Measurements from ENCODE around the gene UBTFL1. TPM values are rescaled to one million over a fixed set of nuclear protein-coding genes. Genes with fewer than 3 reads are reported as not detected.
"Not testable (repeated sequence)": the region's sequence is repeated elsewhere in the genome, so short reads cannot be mapped to it uniquely, and the experiment has no call there.

Gene UBTFL1, protein sequence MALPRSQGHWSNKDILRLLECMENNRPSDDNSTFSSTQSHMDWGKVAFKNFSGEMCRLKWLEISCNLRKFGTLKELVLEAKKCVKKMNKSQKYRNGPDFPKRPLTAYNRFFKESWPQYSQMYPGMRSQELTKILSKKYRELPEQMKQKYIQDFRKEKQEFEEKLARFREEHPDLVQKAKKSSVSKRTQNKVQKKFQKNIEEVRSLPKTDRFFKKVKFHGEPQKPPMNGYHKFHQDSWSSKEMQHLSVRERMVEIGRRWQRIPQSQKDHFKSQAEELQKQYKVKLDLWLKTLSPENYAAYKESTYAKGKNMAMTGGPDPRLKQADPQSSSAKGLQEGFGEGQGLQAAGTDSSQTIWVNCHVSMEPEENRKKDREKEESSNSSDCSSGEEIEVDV
- not detected for total RNA-seq

DNA sequence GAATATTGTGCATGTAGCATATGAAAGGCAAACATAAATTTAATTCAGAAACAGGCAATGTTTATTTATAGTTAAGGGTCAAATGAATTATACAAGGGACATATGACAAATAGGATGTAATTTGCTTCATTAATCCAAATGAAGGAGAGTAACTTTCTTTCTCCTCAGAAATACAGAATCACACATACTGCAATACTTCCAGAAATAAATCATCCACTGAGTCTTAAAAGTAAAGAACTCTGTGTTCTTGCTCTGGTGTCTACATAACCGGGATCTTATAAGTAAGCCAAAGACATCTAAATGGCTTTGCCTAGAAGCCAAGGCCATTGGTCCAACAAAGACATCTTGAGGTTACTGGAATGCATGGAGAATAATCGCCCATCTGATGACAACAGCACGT lies at the start of gene UBTFL1:
TSS of gene UBTFL1 (plus strand) at position 301 of the 400 bp plus-strand sequence. CDS start at position 301, 0 bp downstream.
- not testable (repeated sequence) for H3K27me3 ChIP-seq

DNA sequence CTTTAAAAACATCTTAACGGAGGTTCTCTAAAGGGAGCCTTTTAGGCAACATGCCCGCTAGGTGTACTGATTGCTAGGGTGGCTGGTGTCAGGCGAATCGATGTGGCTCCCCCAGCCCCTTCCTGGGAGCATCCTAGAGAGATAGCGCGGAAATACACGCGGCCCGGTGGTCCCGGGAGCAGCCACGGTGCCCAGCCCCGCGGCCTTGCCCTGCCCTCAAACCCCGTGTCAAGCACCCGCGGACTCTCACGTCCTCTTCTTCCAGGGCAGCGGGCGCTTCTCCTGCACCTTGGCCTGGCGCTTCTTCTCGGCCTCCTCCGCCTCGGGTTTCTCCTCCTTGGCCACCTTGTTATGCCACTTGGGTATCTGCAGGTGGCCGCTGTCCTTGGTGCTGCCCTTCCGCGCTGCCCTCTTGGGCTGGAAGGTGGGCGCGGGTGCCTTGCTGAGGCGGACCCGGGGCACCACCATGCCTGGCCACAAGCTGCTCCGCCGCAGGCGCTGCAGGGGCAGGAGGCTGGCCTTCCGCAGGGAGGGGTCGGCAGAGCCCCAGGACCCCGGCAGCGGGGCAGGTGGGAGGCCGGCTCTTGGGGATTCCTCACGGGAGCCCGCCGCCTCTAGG lies 34.0 kb upstream of the UBTFL1 start:
- DNase-seq; H3K36me3 ChIP-seq; H3K27me3 ChIP-seq; H3K9me3 ChIP-seq; H3K27ac ChIP-seq; intact Hi-C loops (cut with DNase I); H3K4me1 ChIP-seq; H3K4me3 ChIP-seq: not testable (repeated sequence)
- WGBS, 2 donors, result 27 to 32% methylated on average over 5 to 8 of the region's 41 CpGs

More for the DNA sequence above, at the start of gene UBTFL1:
- H3K4me3 ChIP-seq; H3K27ac ChIP-seq; H3K4me1 ChIP-seq; DNase-seq; H3K9me3 ChIP-seq; H3K36me3 ChIP-seq; intact Hi-C loops (cut with DNase I): not testable (repeated sequence)
- WGBS, 2 donors, result no CpG with 5 or more reads among the region's 3 CpGs

DNA sequence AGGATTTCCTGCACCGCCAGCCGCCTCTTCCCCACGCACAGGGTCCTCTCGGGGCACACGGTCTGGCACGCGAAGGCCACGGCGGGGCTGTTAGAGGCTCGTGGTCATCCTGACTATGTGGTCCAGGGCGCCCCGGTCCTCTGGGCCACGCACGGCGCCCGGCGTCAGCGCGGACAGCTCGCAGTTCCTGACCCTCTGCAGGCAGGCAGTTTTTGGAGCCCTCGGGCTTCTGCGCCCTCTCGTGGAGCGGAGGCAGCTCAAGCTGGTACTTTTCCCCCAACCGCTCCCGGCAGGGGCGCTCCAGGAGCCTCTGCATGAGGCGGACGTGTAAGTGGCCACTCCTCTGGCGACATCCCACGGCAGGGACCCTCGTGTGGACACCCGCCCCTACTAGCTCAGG lies 33.4 kb upstream of the UBTFL1 start:
- H3K4me3 ChIP-seq; H3K9me3 ChIP-seq; H3K27ac ChIP-seq; DNase-seq; H3K4me1 ChIP-seq; H3K36me3 ChIP-seq; intact Hi-C loops (cut with DNase I); H3K27me3 ChIP-seq: not testable (repeated sequence)
- TF ChIP-seq, protein P1, sequence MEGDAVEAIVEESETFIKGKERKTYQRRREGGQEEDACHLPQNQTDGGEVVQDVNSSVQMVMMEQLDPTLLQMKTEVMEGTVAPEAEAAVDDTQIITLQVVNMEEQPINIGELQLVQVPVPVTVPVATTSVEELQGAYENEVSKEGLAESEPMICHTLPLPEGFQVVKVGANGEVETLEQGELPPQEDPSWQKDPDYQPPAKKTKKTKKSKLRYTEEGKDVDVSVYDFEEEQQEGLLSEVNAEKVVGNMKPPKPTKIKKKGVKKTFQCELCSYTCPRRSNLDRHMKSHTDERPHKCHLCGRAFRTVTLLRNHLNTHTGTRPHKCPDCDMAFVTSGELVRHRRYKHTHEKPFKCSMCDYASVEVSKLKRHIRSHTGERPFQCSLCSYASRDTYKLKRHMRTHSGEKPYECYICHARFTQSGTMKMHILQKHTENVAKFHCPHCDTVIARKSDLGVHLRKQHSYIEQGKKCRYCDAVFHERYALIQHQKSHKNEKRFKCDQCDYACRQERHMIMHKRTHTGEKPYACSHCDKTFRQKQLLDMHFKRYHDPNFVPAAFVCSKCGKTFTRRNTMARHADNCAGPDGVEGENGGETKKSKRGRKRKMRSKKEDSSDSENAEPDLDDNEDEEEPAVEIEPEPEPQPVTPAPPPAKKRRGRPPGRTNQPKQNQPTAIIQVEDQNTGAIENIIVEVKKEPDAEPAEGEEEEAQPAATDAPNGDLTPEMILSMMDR (IDR thresholded peaks at IDR 0.05), result peak in 1 of 6 experiments; percentile 22
- WGBS, 2 donors, result no CpG with 5 or more reads among the region's 33 CpGs

DNA sequence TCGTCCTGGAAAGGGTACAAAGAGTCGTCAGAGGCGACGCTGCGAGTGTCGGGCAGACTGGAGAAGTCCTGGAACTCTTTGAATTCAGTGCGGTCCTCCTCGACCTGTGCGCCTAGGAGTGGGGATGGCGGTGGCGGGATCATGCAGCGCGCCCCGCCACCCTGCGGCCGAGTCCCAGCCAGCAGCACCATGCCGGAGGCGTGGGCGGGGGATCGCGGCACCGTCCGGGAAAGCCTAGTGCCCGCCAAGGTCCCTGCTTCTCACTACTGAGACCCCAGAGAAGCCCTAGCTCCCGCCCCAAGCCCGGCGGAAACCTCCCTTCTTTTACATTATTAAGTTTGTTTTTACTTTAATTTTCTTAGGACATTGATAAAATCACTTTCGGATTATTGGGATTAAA lies 32.2 kb upstream of the UBTFL1 start:
- not testable (repeated sequence) for H3K36me3 ChIP-seq

DNA sequence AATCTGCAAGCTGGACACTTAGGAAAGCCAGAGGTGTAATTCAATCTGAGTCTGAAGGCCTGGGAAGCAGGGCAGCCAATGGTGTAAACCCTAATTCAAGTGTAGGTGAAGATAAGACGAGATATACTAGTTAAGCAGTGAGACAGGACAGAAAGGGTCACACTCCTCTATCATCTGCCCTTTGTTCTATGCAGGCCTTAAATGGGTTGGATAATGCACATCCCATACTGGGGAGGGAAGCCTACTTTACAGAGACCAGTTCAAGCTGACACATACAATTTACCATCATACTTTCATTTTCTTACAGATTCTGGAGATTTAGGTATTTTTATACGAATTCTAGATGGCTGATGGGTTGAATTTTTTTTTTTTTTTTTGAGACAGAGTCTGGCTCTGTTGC lies 3.0 kb downstream of the UBTFL1 start:
- H3K27ac ChIP-seq; H3K36me3 ChIP-seq; H3K4me1 ChIP-seq; intact Hi-C loops (cut with DNase I); H3K27me3 ChIP-seq; H3K9me3 ChIP-seq; DNase-seq; H3K4me3 ChIP-seq: not testable (repeated sequence)
- 42 to 55% methylated on average over 2 of the region's 2 CpGs for WGBS, 2 donors

More for the DNA sequence above, 32.2 kb upstream of the UBTFL1 start:
- H3K4me1 ChIP-seq; H3K9me3 ChIP-seq; DNase-seq; intact Hi-C loops (cut with DNase I); H3K27me3 ChIP-seq; H3K27ac ChIP-seq; H3K4me3 ChIP-seq: not testable (repeated sequence)
- WGBS, 2 donors, result 43 to 45% methylated on average over 5 to 8 of the region's 28 CpGs

DNA sequence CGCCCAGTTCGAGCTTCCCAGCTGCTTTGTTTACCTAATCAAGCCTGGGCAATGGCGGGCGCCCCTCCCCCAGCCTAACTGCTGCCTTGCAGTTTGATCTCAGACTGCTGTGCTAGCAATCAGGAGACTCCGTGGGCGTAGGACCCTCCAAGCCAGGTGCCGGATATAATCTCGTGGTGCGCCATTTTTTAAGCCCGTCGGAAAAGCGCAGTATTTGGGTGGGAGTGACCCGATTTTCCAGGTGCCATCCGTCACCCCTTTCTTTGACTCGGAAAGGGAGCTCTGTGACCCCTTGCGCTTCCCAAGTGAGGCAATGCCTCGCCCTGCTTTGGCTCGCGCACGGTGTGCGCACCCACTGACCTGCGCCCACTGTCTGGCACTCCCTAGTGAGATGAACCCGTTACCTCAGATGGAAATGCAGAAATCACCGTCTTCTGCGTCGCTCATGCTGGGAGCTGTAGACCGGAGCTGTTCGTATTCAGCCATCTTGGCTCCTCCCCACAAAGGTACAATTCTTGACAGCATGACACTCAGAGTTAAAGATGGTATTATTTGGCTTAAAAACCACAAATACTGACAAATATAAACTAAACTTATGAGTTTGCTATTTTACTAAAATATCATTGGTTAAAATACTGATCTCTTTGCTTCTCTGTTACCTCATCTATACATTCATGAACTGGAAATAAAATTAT lies 9.6 kb downstream of the UBTFL1 start:
- H3K36me3 ChIP-seq; H3K27ac ChIP-seq; H3K4me3 ChIP-seq; H3K27me3 ChIP-seq; DNase-seq; H3K9me3 ChIP-seq; intact Hi-C loops (cut with DNase I); H3K4me1 ChIP-seq: not testable (repeated sequence)
- 83 to 92% methylated on average over 16 to 17 of the region's 28 CpGs for WGBS, 2 donors

DNA sequence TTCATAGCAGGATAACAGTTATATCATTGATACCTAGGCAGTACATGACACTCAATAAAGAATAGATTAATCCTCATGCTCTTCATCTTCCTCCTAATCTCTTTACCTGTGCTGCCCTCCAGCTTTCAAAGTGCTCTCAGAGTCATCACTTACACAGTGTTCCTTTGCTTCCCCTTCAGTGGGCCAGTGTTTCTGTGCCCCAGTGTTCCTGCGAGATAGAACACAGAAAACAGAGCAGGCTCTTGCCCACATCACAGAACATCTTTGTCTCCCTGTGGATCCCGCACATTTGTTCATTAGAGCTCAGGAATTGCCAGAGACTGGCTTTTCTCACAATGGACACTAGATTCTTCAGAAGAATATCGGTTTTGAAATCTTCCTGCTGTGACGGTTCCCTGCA lies 12.5 kb downstream of the UBTFL1 start:
- DNase-seq; H3K4me1 ChIP-seq; H3K9me3 ChIP-seq; H3K4me3 ChIP-seq; H3K27me3 ChIP-seq; H3K27ac ChIP-seq; intact Hi-C loops (cut with DNase I); H3K36me3 ChIP-seq: not testable (repeated sequence)
- 73 to 92% methylated on average over 1 to 4 of the region's 4 CpGs for WGBS, 2 donors

DNA sequence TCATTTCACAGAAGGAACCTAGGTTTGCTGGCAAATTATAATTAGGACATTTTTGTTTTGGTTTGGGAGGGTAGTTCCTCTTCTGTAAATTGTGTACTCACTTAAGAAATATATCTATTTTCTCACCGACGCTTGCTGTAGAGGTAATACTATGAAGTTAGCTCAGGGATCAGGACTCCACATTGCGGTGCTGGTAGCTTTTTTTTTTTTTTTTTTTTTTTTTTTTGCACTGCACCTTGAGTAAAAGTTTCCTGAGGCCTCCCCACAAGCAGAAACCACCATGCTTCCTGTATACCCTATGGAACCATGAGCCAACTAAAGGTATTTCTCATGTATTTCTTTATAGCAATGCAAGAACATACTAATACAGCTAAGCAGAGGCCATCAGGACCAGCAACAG lies 14.7 kb downstream of the UBTFL1 start:
- Histone ChIP-seq H3K4me1 (no peaks in the 10 kb centered on the region), H3K27ac (no peak overlapping the region), H3K9me3 (no peaks in the 10 kb centered on the region), H3K27me3 (no peaks in the 10 kb centered on the region), H3K4me3 (no peak overlapping the region), H3K36me3 (no peaks in the 10 kb centered on the region)
- WGBS, 2 donors, result 54 to 66% methylated on average over 3 of the region's 3 CpGs
- TF ChIP-seq, protein P1 (IDR thresholded peaks at IDR 0.05), result no peak
- intact Hi-C loops (cut with DNase I), result no loop called here
- no peak for DNase-seq

Data from esophagus squamous epithelium (tissue), 5 donors.